Measurements from ENCODE around the gene DUSP14. TPM values are rescaled to one million over a fixed set of nuclear protein-coding genes. Genes with fewer than 3 reads are reported as not detected.

DUSP14 gene
- total and polyA plus RNA-seq, 2 of the 13 experiments (the other 11 are each of a cell fraction or from before 2014, with no cell fraction given) = 33.5 to 39.8 TPM

DNA sequence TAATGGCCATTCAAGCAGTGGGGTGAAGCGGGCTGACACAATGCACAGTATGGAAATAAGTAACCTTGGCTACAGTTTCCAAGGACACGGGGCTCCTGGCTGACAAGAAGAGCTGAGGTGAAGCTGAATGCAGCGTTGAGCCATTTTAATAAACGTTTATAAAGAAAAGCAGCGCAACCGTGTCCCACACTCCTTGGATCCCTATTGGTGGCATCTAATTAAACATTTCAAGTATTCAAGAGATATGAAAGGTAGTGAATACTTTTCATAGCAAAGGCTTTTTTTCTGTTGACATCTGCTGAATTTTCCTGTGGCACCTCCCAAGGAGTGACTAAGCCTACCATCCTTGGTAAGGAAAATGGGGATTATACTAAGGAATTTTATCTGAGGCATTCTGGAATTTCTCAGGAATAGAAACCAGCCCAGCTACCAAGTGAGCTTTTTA, 26.5 kb downstream of the DUSP14 start (continued):
- TF ChIP-seq AGO1 (IDR thresholded peaks at IDR 0.05; ENCODE audit: low read depth, low read length, poor library complexity, severe bottlenecking) (no peak), ZNF703 (CRISPR knock-in tag; IDR thresholded peaks at IDR 0.05; ENCODE audit: borderline replicate concordance) (no peak), ZSCAN22 (CRISPR knock-in tag; IDR thresholded peaks at IDR 0.05) (no peak), PITX1 (CRISPR knock-in tag; IDR thresholded peaks at IDR 0.05) (no peak), GTF2F1 (IDR thresholded peaks at IDR 0.05; ENCODE audit: low read length) (no peak), NFE2 (CRISPR knock-in tag; IDR thresholded peaks at IDR 0.05) (no peak)
- TF ChIP-seq, protein P1, sequence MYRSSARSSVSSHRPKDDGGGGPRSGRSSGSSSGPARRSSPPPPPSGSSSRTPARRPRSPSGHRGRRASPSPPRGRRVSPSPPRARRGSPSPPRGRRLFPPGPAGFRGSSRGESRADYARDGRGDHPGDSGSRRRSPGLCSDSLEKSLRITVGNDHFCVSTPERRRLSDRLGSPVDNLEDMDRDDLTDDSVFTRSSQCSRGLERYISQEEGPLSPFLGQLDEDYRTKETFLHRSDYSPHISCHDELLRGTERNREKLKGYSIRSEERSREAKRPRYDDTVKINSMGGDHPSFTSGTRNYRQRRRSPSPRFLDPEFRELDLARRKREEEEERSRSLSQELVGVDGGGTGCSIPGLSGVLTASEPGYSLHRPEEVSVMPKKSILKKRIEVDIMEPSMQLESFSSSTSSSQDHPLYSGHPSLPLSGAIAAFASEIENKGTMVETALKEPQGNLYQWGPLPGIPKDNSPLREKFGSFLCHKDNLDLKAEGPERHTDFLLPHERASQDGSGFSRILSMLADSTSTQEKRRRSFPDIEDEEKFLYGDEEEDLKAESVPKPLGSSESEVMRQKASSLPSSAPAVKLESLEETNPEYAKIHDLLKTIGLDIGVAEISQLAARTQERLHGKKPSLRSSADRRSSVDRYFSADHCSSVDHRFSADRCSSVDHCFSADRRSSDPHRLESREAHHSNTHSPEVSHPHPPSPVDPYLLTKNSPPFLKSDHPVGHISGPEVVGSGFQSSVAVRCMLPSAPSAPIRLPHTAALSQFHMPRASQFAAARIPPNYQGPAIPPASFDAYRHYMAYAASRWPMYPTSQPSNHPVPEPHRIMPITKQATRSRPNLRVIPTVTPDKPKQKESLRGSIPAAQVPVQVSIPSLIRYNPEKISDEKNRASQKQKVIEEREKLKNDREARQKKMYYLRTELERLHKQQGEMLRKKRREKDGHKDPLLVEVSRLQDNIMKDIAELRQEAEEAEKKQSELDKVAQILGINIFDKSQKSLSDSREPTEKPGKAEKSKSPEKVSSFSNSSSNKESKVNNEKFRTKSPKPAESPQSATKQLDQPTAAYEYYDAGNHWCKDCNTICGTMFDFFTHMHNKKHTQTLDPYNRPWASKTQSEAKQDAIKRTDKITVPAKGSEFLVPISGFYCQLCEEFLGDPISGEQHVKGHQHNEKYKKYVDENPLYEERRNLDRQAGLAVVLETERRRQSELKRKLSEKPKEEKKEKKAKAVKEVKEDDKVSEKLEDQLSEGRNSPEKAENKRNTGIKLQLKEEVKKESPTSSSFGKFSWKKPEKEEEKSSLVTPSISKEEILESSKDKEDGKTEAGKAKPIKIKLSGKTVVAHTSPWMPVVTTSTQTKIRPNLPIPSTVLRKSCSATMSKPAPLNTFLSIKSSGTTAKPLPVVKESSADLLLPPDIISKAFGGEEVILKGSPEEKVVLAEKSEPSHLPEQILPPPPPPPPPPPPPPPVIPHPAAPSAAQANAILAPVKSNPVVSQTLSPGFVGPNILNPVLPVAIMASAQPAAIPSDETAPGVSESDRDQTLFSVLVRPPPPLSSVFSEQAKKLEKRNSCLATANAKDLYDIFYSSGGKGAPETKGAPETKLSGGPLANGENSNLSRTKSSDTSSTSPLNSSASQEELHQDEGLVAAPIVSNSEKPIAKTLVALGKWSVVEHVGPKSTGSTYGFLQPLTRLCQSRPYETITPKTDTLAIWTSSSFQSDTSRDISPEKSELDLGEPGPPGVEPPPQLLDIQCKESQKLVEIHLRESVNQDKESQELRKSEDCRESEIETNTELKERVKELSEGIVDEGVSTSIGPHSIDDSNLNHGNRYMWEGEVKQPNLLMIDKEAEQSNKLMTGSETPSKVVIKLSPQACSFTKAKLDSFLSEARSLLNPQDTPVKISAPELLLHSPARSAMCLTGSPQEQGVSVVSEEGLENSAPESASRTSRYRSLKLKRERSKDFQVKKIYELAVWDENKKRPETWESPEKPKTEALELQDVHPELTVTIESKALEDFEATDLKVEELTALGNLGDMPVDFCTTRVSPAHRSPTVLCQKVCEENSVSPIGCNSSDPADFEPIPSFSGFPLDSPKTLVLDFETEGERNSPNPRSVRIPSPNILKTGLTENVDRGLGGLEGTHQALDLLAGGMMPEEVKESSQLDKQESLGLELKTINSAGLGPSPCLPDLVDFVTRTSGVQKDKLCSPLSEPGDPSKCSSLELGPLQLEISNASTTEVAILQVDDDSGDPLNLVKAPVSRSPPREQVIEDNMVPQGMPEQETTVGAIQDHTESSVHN (CRISPR knock-in tag; IDR thresholded peaks at IDR 0.05) = no peak

Data from HepG2 (cell line).